GM21576 (cell line): ENCODE measurements around the gene CLCA1.

Experiments
- ATAC-seq: cut with Tn5 transposase; IDR thresholded peaks from one replicate; pipeline ENCODE4 v1.9.1; 2021; ENCODE audit warnings: mild to moderate bottlenecking, moderate library complexity; ENCODE audit not compliant: unreplicated experiment

CLCA1 gene

DNA sequence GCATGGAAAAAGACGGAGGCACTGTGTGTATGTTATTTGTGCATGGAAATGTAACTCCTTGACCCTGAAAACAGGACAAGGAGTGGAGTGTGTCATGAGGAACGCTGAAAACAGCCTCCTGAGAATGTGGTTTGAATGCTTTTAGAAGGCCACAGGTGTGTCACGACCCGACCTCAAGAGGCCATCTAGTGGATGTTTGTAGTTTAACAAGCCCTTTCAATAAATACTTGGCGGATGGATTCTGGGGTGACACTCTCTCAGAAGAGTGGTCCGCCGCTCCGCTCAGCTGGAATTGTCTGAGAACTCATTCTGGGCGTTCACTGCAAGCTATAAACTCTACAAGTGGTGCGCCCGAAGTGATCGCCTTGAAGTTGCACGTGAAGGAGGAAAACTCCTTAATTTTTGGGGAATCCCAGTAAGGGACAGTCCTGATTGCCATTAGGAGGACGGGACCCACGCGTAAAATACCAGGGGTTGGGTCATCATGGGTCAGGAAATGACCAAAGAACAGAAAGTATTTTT lies 33.5 kb downstream of the CLCA1 start:
- ATAC-seq = peak; percentile 59

DNA sequence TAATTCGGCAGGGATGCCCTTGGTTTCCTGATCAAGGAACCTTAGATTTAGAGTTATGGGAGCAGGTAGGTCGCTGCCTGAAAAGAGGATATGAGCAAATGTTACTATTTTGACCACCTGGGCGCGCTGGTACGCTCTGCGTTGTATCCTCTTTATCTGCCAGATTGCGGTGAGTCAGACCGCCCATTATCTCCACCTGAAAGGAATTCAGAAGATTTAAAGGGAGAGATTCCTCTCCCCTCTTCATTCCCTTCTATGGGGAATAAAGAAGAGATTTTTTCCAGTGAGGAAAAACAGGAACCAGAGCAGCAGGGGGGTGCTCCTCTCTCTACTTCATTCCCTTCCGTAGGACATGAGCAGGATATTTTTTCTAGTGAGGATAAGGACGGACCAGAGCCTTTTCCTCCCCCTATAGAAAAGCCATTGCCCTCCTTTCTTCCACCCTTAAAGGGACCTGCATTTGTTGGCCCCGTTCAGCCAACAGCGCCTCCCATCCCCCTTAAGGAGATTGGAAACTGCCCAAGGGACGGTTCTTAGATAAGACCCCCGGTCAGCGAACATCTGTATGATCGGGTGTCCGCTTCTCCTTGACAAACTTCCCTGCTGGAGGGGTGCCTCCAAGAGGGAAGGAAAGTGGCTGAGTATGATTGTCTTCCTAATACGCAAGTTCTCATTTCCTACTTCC lies 34.1 kb downstream of the CLCA1 start:
- no peak for ATAC-seq

DNA sequence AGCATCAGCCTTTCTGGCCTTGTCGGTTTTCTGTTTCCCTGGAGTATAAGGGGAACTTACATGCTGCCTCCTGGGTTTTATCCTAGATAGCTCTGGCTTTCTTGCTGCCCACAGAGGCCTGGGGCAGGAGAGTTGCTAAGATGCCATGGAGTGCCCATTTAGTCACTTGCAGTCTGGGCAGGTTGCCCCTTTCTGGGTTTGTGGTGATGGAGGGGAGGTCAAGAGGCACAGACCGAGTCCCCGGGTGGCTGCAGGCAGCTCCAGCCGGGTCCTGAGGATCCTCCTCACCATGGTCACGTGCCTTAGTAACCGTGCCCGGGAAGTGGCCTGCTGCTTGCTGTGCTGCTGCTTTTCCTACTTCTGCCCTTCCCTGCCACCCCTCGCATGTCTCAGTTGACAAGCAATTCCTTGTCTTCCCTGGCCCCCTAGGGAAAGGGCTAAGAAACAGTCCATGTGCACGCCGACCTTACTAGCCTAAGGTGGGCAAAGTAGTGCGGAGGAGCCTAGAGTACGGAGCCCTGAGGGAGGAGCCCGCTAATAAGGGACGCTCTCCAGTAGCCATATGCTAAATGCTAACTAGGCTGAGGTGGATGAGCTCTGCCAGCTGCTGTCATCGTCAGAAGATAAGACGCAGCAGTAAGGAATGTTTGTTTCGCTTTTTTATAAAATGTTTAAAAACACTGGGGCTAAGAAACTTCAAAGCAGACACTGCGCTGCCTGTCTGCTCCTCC lies 34.8 kb downstream of the CLCA1 start:
- no peak for ATAC-seq

DNA sequence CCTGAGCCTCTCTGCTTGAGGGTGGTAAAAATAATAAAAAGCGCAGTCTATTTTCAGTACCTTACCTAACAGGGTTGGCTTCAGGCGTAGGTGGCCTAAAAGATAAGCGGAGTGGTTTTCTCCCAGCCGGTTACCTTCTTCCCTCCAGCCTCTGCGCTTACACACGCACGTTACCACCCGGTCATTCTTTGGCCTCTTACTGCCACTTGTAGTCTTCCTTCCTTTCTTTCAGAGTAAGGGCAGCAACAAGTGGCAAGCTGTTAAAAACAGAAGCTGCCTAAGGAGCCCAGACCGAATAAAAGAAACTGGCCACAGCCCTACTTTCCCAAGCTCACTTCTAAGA lies 35.4 kb downstream of the CLCA1 start:
- no peak for ATAC-seq

DNA sequence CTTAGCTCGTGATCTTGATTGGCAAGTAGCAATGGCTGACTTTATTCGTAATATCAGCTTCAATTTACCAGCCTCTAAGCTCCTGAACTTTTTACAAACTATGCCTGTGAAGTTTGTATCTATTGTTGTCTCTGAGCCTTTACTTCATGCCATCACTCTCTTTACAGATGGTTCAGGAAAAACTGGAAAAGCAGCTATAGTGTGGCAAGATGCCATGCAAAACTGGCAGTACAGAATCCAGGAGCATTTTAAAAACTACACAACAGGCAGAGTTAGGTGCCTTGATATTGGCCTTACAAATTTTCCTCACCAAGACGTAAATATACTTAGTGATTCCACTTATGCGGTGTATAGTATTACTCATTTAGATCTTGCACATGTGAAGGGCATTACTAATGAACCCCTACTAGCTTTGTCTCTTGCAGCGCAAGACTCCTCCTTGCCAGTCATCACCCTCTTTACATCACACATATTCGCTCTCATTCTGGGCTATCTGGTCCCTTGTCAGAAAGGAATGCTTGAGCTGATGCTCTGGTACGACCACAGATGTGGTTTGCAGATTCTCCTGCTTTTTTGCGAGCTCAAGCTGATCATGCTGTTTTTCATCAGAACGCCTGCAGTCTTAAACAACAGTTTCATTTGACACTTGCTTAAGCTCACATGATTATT lies 36.3 kb downstream of the CLCA1 start:
- ATAC-seq = no peak

- no peak for ATAC-seq
These were observed 36.8 kb downstream of the CLCA1 start for GRCh38 chr1:86505564-86505902.

- no peak for ATAC-seq
These were observed 39.3 kb downstream of the CLCA1 start for GRCh38 chr1:86507935-86508582.

DNA sequence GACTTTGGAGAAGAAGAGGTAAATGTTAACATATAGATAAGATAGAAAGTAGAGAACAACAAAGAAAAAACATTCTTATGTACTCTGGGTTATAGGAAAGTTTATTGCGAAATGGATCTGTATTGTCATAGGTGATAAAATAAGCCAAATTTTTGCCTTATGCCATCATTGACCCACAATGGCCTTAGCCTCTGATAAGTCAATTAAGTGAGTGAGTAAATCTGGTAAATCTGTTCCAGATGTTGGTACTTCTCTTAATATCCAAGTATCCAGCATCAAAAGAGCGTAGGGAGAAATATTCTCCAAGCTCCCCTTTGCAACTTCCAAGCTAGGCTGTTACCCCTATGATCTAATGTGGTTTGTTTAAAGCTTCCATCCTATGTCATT lies 39.8 kb downstream of the CLCA1 start:
- ATAC-seq = no peak

GRCh38 chr1:86515597-86515996 lies 46.9 kb downstream of the CLCA1 start:
- ATAC-seq = no peak

GRCh38 chr1:86516335-86516734 lies 47.6 kb downstream of the CLCA1 start:
- no peak for ATAC-seq

DNA sequence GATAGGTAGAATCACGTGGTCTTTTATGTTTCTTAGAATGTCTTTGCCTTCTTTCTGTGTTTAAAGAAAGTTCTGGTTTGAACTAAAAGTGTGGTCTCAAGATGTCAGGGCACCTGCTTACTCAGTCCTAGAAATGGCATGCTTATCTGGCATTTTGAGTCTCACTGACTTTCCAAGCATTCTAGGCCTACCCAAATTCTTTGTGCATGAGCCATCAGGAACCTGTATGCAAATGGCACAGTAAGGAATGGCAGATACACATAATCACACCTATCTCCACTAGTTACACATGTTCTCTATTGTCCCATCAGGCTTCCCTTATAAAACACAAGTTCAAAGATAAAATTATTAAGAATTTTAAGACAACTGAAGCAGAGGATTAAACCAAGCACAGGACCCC lies 48.6 kb downstream of the CLCA1 start:
- no peak for ATAC-seq

DNA sequence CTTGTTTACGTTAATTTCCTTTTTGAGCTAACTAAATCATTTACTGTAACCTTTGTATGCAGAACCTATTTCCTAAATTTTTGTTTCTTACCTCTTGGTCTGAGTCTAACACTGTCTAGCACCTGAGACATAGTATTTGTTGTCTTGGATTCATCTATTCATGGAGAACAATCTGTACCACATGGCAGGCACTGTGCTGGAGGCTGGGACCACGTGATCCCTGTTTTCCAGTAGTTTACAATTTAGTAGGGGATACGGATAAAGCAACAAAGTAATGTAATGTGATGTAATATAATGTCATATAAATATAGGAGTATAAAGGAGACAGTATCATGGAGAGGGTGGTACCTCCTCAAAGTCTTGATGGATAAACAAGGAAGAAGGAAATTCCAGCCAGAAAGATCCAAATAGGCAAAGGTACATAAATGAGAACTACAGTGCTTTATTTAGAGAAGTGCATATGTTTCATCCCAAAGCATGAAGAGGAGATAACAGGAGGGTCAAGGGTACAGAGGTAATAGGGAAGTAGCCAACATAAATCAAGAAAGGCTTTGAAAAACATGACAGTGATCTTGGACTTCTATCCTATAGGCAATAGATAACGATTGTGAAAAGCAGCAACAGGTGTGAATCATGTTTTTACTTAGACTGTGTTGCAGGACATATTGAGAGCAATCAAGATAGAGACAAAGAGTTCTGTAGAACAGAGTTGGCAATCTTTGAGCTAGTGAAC lies 52.2 kb downstream of the CLCA1 start:
- no peak for ATAC-seq

DNA sequence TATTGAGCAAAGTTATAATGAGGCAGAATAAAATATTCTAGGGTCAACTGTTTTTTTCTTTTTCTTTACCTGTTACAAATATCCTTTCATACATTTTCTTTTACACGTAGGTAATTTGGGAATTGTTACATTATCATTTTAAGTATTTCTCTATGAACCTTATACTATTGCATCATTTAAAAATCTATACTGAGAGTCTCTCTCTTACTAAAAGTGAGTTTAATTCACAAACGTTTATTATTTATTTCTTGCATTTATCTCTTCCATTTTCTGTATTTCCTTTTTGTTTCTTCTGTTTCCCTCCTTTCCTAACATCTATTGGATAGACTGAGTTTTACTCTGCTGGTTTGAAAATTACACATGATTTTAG lies 52.8 kb downstream of the CLCA1 start:
- ATAC-seq = no peak

- ATAC-seq = no peak
These were observed 53.5 kb downstream of the CLCA1 start for GRCh38 chr1:86522240-86522639.

- ATAC-seq = no peak
These were observed 55.1 kb downstream of the CLCA1 start for GRCh38 chr1:86523670-86524354.

DNA sequence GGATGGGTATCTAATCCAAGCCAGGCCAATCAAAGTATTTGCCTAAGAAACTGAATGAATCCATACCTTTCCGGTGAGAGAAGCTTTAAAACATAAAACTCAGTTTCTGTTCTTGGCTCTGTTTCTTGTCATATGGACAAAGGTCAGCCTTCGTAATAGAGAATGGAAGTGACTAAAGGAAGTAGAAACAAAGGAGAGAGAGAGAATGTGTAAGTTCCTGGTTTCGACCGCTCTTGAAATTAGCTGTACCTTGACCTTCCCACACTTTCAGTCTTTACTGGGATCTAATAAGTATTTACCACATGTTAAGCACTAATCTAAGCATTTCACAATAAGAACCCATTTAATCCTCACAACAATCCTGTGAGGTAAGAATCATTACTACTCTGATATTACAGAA lies 58.6 kb downstream of the CLCA1 start:
- ATAC-seq = no peak

GRCh38 chr1:86530211-86530845 lies 61.6 kb downstream of the CLCA1 start:
- no peak for ATAC-seq

GRCh38 chr1:86537928-86538695 lies 69.4 kb downstream of the CLCA1 start:
- ATAC-seq = no peak

GRCh38 chr1:86538775-86539174 lies 70.0 kb downstream of the CLCA1 start:
- ATAC-seq = no peak
